ENCODE measurements around the gene MAP4K1. TPM values are rescaled to one million over a fixed set of nuclear protein-coding genes. Genes with fewer than 3 reads are reported as not detected.
A peak's percentile ranks its signal among the peaks of the same experiment; 100 is the strongest.

The MAP4K1 gene
- total and polyA plus RNA-seq, 2 of the 13 experiments (the other 11 are each of a cell fraction or from before 2014, with no cell fraction given), result 0.24 to 0.89 TPM

GRCh38 chr19:38649305-38650171 is 31.8 kb upstream of the MAP4K1 start (continued):
- TF ChIP-seq ARNTL (CRISPR knock-in tag; IDR thresholded peaks at IDR 0.05), result 0 out of 2 replicates have a peak, but pooled peaks have one; percentile 31
- TF ChIP-seq NKX3-1 (CRISPR knock-in tag; IDR thresholded peaks at IDR 0.05), result 0 out of 2 replicates have a peak, but pooled peaks have one; percentile 17
- peak; percentile 82 for TF ChIP-seq MIXL1 (CRISPR knock-in tag; IDR thresholded peaks at IDR 0.05)
- peak; percentile 29; the same call in 1 of the 2 replicates for TF ChIP-seq ZNF629 (CRISPR knock-in tag; conservative IDR thresholded peaks at IDR 0.05)
- TF ChIP-seq ZNF264 (CRISPR knock-in tag; IDR thresholded peaks at IDR 0.05), result peak; percentile 59
- 0 out of 2 replicates have a peak, but pooled peaks have one; percentile 47 for TF ChIP-seq GTF3A (CRISPR knock-in tag; conservative IDR thresholded peaks at IDR 0.05)
- peak; percentile 57; the same call in 1 of the 2 replicates for TF ChIP-seq ZNF710 (CRISPR knock-in tag; IDR thresholded peaks at IDR 0.05; ENCODE audit: borderline replicate concordance)
- TF ChIP-seq ZNF766 (CRISPR knock-in tag; IDR thresholded peaks at IDR 0.05; ENCODE audit: borderline replicate concordance), result no peak
- TF ChIP-seq RARA (CRISPR knock-in tag; IDR thresholded peaks at IDR 0.05), result peak; percentile 69
- no peak for TF ChIP-seq ZNF207 (IDR thresholded peaks at IDR 0.05; ENCODE audit: borderline replicate concordance)
- TF ChIP-seq SALL2 (CRISPR knock-in tag; IDR thresholded peaks at IDR 0.05), result peak; percentile 43; the same call in 1 of the 2 replicates
- peak; percentile 83 for TF ChIP-seq HNRNPL (IDR thresholded peaks at IDR 0.05; ENCODE audit: low read depth, low read length)
- peak; percentile 29 for TF ChIP-seq SKI (IDR thresholded peaks at IDR 0.05; ENCODE audit: partially characterized antibody)
- TF ChIP-seq RORA (CRISPR knock-in tag; IDR thresholded peaks at IDR 0.05), result 0 out of 2 replicates have a peak, but pooled peaks have one; percentile 38
- TF ChIP-seq NR2F2 (IDR thresholded peaks at IDR 0.05; ENCODE audit: borderline replicate concordance, low read depth), result peak; percentile 65; the same call in 1 of the 2 replicates
- peak; percentile 88 for TF ChIP-seq PAXIP1 (CRISPR knock-in tag; conservative IDR thresholded peaks at IDR 0.05)
- TF ChIP-seq ZSCAN25 (CRISPR knock-in tag; IDR thresholded peaks at IDR 0.05), result peak; percentile 27; the same call in 1 of the 2 replicates
- 0 out of 2 replicates have a peak, but pooled peaks have one; percentile 27 for TF ChIP-seq HIC2 (CRISPR knock-in tag; IDR thresholded peaks at IDR 0.05; ENCODE audit: low read depth)
- peak in 1 of 2 experiments; percentile 67; a peak in 2 of 4 replicates for TF ChIP-seq POLR2A (IDR thresholded peaks at IDR 0.05; ENCODE audit: insufficient read depth in 1 of 2, low read depth in 2 of 2, low read length in 2 of 2)
- peak; percentile 76 for TF ChIP-seq NCOA2 (CRISPR knock-in tag; IDR thresholded peaks at IDR 0.05)
- 0 out of 2 replicates have a peak, but pooled peaks have one; percentile 29 for TF ChIP-seq ZBTB34 (CRISPR knock-in tag; IDR thresholded peaks at IDR 0.05)

Data from HepG2 (cell line).